Measurements from ENCODE around the gene FBXW8. TPM values are rescaled to one million over a fixed set of nuclear protein-coding genes. Genes with fewer than 3 reads are reported as not detected.

FBXW8 gene
- total RNA-seq, 1 donor from 2014 or later = 16.4 TPM

GRCh38 chr12:116884871-116885270, 25.9 kb upstream of the FBXW8 start:
- DNase-seq (ENCODE audit: low read depth) = no peak

GRCh38 chr12:116885491-116885890, 25.3 kb upstream of the FBXW8 start:
- DNase-seq (ENCODE audit: low read depth) = no peak

GRCh38 chr12:116887244-116887643, 23.5 kb upstream of the FBXW8 start:
- DNase-seq (ENCODE audit: low read depth) = no peak

- DNase-seq (ENCODE audit: low read depth) = no peak
Measured at GRCh38 chr12:116887897-116888296, 22.9 kb upstream of the FBXW8 start.

- no peak for DNase-seq (ENCODE audit: low read depth)
Measured at GRCh38 chr12:116890330-116890729, 20.4 kb upstream of the FBXW8 start.

GRCh38 chr12:116891019-116891418, 19.7 kb upstream of the FBXW8 start:
- no peak for DNase-seq (ENCODE audit: low read depth)

- no peak for DNase-seq (ENCODE audit: low read depth)
Measured at GRCh38 chr12:116892349-116893140, 18.2 kb upstream of the FBXW8 start.

- no peak for DNase-seq (ENCODE audit: low read depth)
Measured at GRCh38 chr12:116894913-116895312, 15.8 kb upstream of the FBXW8 start.

- no peak for DNase-seq (ENCODE audit: low read depth)
Measured at GRCh38 chr12:116896411-116896924, 14.3 kb upstream of the FBXW8 start.

- DNase-seq (ENCODE audit: low read depth) = no peak
Measured at GRCh38 chr12:116897476-116897875, 13.3 kb upstream of the FBXW8 start.

- DNase-seq (ENCODE audit: low read depth) = no peak
Measured at GRCh38 chr12:116898669-116899068, 12.1 kb upstream of the FBXW8 start.

- no peak for DNase-seq (ENCODE audit: low read depth)
Measured at GRCh38 chr12:116901612-116902011, 9.1 kb upstream of the FBXW8 start.

GRCh38 chr12:116903818-116904217, 6.9 kb upstream of the FBXW8 start:
- no peak for DNase-seq (ENCODE audit: low read depth)

- DNase-seq (ENCODE audit: low read depth) = no peak
Measured at GRCh38 chr12:116906285-116906684, 4.5 kb upstream of the FBXW8 start.

- no peak for DNase-seq (ENCODE audit: low read depth)
Measured at GRCh38 chr12:116910280-116910644, 488 bp upstream of the FBXW8 start.

GRCh38 chr12:116915326-116915725, 4.6 kb downstream of the FBXW8 start:
- no peak for DNase-seq (ENCODE audit: low read depth)

- DNase-seq (ENCODE audit: low read depth) = no peak
Measured at GRCh38 chr12:116916122-116916521, 5.4 kb downstream of the FBXW8 start.

- peak; percentile 90 for DNase-seq (ENCODE audit: low read depth)
Measured at GRCh38 chr12:116916714-116917114, 6.0 kb downstream of the FBXW8 start.

GRCh38 chr12:116918464-116918863, 7.7 kb downstream of the FBXW8 start:
- no peak for DNase-seq (ENCODE audit: low read depth)

GRCh38 chr12:116919247-116919661, 8.5 kb downstream of the FBXW8 start:
- DNase-seq (ENCODE audit: low read depth) = no peak

- peak; percentile 13 for DNase-seq (ENCODE audit: low read depth)
Measured at GRCh38 chr12:116919706-116920485, 9.1 kb downstream of the FBXW8 start.

GRCh38 chr12:116920939-116921338, 10.2 kb downstream of the FBXW8 start:
- DNase-seq (ENCODE audit: low read depth) = no peak

Measured in myocyte (in vitro differentiated cells).